Measurements from ENCODE around the gene SPDYE6. TPM values are rescaled to one million over a fixed set of nuclear protein-coding genes. Genes with fewer than 3 reads are reported as not detected.

SPDYE6 gene
- total RNA-seq, 1 donor = not detected

DNA sequence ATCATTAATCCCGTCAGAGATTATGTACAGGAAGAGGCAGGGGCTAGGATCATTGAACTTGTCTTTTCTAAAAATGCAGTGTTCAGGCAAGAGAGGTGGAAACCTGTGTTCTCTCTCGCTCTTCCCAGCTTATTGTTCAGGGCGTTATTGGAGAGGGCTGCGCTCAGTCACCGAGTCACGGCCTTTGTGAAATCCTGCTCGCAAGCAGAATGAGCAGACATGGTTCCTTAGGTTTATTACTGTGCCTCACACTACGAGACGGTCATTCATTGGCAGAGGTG, 39.3 kb upstream of the SPDYE6 start:
- peaks cover 21% of the 10 kb centered on the region for H3K79me2 ChIP-seq (ENCODE audit: insufficient read depth, low read length)
- H4K20me1 ChIP-seq (ENCODE audit: insufficient read depth, low read length) = peaks cover 3% of the 10 kb centered on the region
- peak overlapping the region; percentile 99 for H3K4me2 ChIP-seq (ENCODE audit: insufficient read depth, low read length)
- H3K4me1 ChIP-seq (ENCODE audit: insufficient read depth, low read length) = peaks cover 15% of the 10 kb centered on the region
- H2AFZ ChIP-seq (ENCODE audit: low read length) = peak overlapping the region; percentile 91
- no peaks in the 10 kb centered on the region for H3K9me3 ChIP-seq (ENCODE audit: low read depth, low read length)
- H3K4me3 ChIP-seq (ENCODE audit: insufficient read depth, low read length) = peak overlapping the region; percentile 99
- H3K27me3 ChIP-seq (ENCODE audit: insufficient read depth, low read length) = no peaks in the 10 kb centered on the region
- TF ChIP-seq, protein P1, sequence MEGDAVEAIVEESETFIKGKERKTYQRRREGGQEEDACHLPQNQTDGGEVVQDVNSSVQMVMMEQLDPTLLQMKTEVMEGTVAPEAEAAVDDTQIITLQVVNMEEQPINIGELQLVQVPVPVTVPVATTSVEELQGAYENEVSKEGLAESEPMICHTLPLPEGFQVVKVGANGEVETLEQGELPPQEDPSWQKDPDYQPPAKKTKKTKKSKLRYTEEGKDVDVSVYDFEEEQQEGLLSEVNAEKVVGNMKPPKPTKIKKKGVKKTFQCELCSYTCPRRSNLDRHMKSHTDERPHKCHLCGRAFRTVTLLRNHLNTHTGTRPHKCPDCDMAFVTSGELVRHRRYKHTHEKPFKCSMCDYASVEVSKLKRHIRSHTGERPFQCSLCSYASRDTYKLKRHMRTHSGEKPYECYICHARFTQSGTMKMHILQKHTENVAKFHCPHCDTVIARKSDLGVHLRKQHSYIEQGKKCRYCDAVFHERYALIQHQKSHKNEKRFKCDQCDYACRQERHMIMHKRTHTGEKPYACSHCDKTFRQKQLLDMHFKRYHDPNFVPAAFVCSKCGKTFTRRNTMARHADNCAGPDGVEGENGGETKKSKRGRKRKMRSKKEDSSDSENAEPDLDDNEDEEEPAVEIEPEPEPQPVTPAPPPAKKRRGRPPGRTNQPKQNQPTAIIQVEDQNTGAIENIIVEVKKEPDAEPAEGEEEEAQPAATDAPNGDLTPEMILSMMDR (IDR thresholded peaks at IDR 0.05; ENCODE audit: extremely low read depth, low read depth, low read length) = no peak
- H3K27ac ChIP-seq (ENCODE audit: low read depth, low read length) = peak overlapping the region; percentile 86
- H3K36me3 ChIP-seq (ENCODE audit: insufficient read depth, low read length) = peaks cover 30% of the 10 kb centered on the region
- DNase-seq (ENCODE audit: insufficient read length, low spot score, missing footprints) = peak; percentile 61

DNA sequence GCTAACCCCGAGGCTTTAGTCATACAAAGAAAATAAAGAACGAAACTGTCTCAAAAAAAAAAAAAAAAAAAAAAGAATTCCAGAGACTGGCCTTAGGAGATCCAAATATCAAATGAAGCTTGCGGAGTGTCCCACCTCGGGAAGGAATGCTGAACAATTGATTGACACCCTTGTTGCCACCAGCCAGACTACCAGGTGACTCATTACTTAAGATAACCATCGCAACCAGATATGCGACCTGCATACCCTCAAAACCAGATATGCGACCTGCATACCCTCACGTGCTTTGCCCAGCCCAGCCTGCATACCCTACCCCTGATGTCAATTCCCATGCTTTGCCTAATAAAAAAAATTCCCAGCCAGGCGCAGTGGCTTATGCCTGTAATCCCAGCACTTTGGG, 37.2 kb upstream of the SPDYE6 start:
- no peak overlapping the region for H3K4me3 ChIP-seq (ENCODE audit: insufficient read depth, low read length)
- peaks cover 11% of the 10 kb centered on the region for H3K36me3 ChIP-seq (ENCODE audit: insufficient read depth, low read length)
- DNase-seq (ENCODE audit: insufficient read length, low spot score, missing footprints) = peak; percentile 4
- no peak overlapping the region for H2AFZ ChIP-seq (ENCODE audit: low read length)
- no peak overlapping the region for H3K4me2 ChIP-seq (ENCODE audit: insufficient read depth, low read length)
- no peaks in the 10 kb centered on the region for H3K9me3 ChIP-seq (ENCODE audit: low read depth, low read length)
- H3K4me1 ChIP-seq (ENCODE audit: insufficient read depth, low read length) = peaks cover 15% of the 10 kb centered on the region
- H3K27ac ChIP-seq (ENCODE audit: low read depth, low read length) = no peak overlapping the region
- H3K79me2 ChIP-seq (ENCODE audit: insufficient read depth, low read length) = peaks cover 18% of the 10 kb centered on the region
- peaks cover 3% of the 10 kb centered on the region for H4K20me1 ChIP-seq (ENCODE audit: insufficient read depth, low read length)
- TF ChIP-seq, protein P1 (IDR thresholded peaks at IDR 0.05; ENCODE audit: extremely low read depth, low read depth, low read length) = no peak
- no peaks in the 10 kb centered on the region for H3K27me3 ChIP-seq (ENCODE audit: insufficient read depth, low read length)

DNA sequence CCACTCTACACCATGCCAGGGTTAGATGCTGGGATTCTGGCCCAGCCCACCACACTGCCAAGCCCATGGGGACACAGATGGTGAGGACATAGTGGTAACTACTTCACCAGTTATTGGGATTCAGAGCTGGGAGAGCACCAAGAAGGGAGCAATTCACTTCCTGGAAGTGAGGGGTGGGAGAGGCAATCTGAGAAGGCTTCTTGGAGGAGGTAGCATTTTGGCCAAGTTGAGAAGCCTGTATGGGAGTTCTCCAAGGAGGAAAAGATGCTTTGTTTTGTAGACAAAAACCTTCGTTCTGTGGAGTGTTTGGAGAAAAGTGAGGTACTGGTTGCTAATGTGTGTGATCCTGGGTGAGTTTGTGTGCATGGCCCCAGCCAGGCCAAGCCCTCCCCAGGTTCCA, 36.1 kb upstream of the SPDYE6 start:
- peaks cover 13% of the 10 kb centered on the region for H3K4me1 ChIP-seq (ENCODE audit: insufficient read depth, low read length)
- no peaks in the 10 kb centered on the region for H3K9me3 ChIP-seq (ENCODE audit: low read depth, low read length)
- H2AFZ ChIP-seq (ENCODE audit: low read length) = no peak overlapping the region
- peaks cover 10% of the 10 kb centered on the region for H3K36me3 ChIP-seq (ENCODE audit: insufficient read depth, low read length)
- H3K27ac ChIP-seq (ENCODE audit: low read depth, low read length) = no peak overlapping the region
- peaks cover 3% of the 10 kb centered on the region for H4K20me1 ChIP-seq (ENCODE audit: insufficient read depth, low read length)
- H3K4me2 ChIP-seq (ENCODE audit: insufficient read depth, low read length) = no peak overlapping the region
- TF ChIP-seq, protein P1 (IDR thresholded peaks at IDR 0.05; ENCODE audit: extremely low read depth, low read depth, low read length) = no peak
- H3K79me2 ChIP-seq (ENCODE audit: insufficient read depth, low read length) = peaks cover 11% of the 10 kb centered on the region
- H3K4me3 ChIP-seq (ENCODE audit: insufficient read depth, low read length) = no peak overlapping the region
- no peaks in the 10 kb centered on the region for H3K27me3 ChIP-seq (ENCODE audit: insufficient read depth, low read length)
- no peak for DNase-seq (ENCODE audit: insufficient read length, low spot score, missing footprints)

DNA sequence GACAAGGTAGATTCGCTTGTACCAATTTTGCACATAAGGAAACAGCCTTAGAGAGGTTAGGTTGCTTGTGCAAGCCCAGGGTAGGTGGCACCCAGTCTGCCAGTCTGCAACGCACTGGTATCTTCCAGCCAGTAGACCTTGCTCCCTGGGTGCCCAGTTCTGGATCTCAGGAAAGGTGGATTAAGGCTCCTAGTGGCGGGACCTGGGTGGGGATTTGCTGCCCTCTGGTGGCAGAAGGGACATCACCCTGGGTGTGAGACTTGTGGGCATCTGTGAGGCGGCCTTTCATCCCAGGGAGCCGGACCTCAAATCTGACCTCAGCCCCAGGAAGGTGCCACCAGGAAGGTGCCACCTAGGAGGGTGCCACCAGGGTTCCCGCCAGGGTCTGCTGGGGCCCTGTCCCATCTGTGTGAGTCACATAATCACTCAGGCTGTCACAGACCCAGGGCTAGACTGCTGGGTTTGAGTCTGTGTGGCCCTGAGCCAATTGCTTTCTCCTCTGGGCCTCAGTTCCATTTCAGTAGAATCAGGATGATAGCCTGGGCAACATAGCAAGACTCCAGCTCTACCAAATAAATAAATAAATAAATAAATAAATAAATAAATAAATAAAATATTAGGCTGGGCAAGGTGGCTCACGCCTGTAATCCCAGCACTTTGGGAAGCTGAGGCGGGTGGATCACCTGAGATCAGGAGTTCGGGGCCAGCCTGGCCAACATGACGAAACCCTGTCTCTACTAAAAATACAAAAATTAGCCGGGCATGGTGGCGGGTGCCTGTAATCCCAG, 34.6 kb upstream of the SPDYE6 start:
- Histone ChIP-seq H3K4me3 (ENCODE audit: insufficient read depth, low read length) (no peak overlapping the region), H3K27ac (ENCODE audit: low read depth, low read length) (no peak overlapping the region), H3K36me3 (ENCODE audit: insufficient read depth, low read length) (peaks cover 13% of the 10 kb centered on the region), H3K27me3 (ENCODE audit: insufficient read depth, low read length) (no peaks in the 10 kb centered on the region), H3K79me2 (ENCODE audit: insufficient read depth, low read length) (no peaks in the 10 kb centered on the region), H3K4me1 (ENCODE audit: insufficient read depth, low read length) (peaks cover 4% of the 10 kb centered on the region), H2AFZ (ENCODE audit: low read length) (no peak overlapping the region), H3K4me2 (ENCODE audit: insufficient read depth, low read length) (no peak overlapping the region), H3K9me3 (ENCODE audit: low read depth, low read length) (no peaks in the 10 kb centered on the region), H4K20me1 (ENCODE audit: insufficient read depth, low read length) (peaks cover 5% of the 10 kb centered on the region)
- DNase-seq (ENCODE audit: insufficient read length, low spot score, missing footprints) = peak; percentile 96
- TF ChIP-seq, protein P1 (IDR thresholded peaks at IDR 0.05; ENCODE audit: extremely low read depth, low read depth, low read length) = peak; percentile 90
